Neural cell (in vitro differentiated cells): Measurements from ENCODE around the gene APOE.
"Not testable (repeated sequence)": the region's sequence is repeated elsewhere in the genome, so short reads cannot be mapped to it uniquely, and the experiment has no call there.

ENCODE experiments used
- CTCF ChIP-seq: fragments of 450-650 bp; IDR thresholded peaks from 2 replicates; pipeline ENCODE4 v1.5.1; 2014; ENCODE audit warnings: antibody characterized with exemption, mild to moderate bottlenecking, moderate library complexity; ENCODE audit not compliant: poor library complexity, severe bottlenecking
- EZH2 ChIP-seq: fragments of 200-600, 300-800 bp; shearing (Covaris generic), sonication (generic); IDR thresholded peaks from 2 replicates; pipeline ENCODE4 v1.6.1; 2014; ENCODE audit warnings: antibody characterized with exemption, low read length, borderline replicate concordance, mild to moderate bottlenecking; ENCODE audit not compliant: insufficient read depth, poor library complexity, severe bottlenecking

GRCh38 chr19:44888335-44888734 lies 17.3 kb upstream of the APOE start:
- TF ChIP-seq CTCF, EZH2: not testable (repeated sequence)
